ENCODE results near the gene FGF11. TPM values are rescaled to one million over a fixed set of nuclear protein-coding genes. Genes with fewer than 3 reads are reported as not detected.

Gene FGF11
- total and polyA plus RNA-seq, 2 of the 13 experiments (the other 11 are each of a cell fraction or from before 2014, with no cell fraction given), result 0.20 to 7.6 TPM

DNA sequence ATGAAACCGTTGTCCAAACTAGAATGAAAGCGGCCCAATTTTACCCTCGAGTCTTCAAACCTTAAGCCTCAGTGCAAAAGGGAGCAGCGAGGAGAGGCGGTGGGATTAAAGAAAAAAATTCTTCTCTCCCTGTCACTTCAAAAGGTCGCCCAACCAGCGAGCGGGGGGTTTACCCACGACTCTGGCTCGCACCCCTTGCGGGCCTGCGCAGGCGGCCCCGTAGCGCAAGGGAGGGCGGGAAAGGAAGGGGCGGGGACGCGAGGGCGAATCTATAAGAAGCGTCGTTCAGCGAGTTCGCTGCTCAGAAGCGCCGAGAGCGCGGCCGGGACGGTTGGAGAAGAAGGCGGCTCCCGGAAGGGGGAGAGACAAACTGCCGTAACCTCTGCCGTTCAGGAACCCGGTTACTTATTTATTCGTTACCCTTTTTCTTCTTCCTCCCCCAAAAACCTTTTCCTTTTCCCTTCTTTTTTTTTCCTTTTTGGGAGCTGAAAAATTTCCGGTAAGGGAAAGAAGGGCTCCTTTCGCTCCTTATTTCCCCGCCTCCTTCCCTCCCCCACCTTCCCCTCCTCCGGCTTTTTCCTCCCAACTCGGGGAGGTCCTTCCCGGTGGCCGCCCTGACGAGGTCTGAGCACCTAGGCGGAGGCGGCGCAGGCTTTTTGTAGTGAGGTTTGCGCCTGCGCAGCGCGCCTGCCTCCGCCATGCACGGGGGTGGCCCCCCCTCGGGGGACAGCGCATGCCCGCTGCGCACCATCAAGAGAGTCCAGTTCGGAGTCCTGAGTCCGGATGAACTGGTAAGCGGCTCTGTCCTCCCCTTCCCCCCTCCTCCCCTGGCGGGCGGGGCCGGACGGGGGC lies 45.0 kb downstream of the FGF11 start, which contains the start of gene POLR2A (continued):
- TF ChIP-seq ATRX (CRISPR knock-in tag; IDR thresholded peaks at IDR 0.05; ENCODE audit: borderline replicate concordance) (no peak), ZMYM3 (CRISPR knock-in tag; IDR thresholded peaks at IDR 0.05) (peak; percentile 29; the same call in 1 of the 2 replicates), ATF7 (IDR thresholded peaks at IDR 0.05) (peak; percentile 55), ATF7 (CRISPR knock-in tag; IDR thresholded peaks at IDR 0.05) (no peak), TEAD2 (CRISPR knock-in tag; IDR thresholded peaks at IDR 0.05) (no peak), ESRRA (CRISPR knock-in tag; IDR thresholded peaks at IDR 0.05; ENCODE audit: low read depth) (no peak; the same call in 1 of the 2 replicates), SRSF4 (IDR thresholded peaks at IDR 0.05; ENCODE audit: low read depth, low read length, poor library complexity, severe bottlenecking) (no peak), ISL2 (CRISPR knock-in tag; IDR thresholded peaks at IDR 0.05) (peak; percentile 49), ZFY (CRISPR knock-in tag; IDR thresholded peaks at IDR 0.05) (peak; percentile 56; the same call in 1 of the 2 replicates), NFE2 (CRISPR knock-in tag; IDR thresholded peaks at IDR 0.05) (0 out of 2 replicates have a peak, but pooled peaks have one; percentile 39), ZBTB1 (CRISPR knock-in tag; IDR thresholded peaks at IDR 0.05; ENCODE audit: borderline replicate concordance) (no peak; the same call in 1 of the 2 replicates), HNRNPLL (IDR thresholded peaks at IDR 0.05; ENCODE audit: low read depth, low read length, poor library complexity, severe bottlenecking) (peak; percentile 93), ZNF781 (CRISPR knock-in tag; IDR thresholded peaks at IDR 0.05; ENCODE audit: borderline replicate concordance, not compliant biosample characterization) (peak; percentile 76), SNAPC2 (CRISPR knock-in tag; IDR thresholded peaks at IDR 0.05) (no peak), KMT2A (CRISPR knock-in tag; IDR thresholded peaks at IDR 0.05) (peak; percentile 81; the same call in 1 of the 2 replicates), RAD51 (IDR thresholded peaks at IDR 0.05; ENCODE audit: borderline replicate concordance) (no peak), ZNF30 (CRISPR knock-in tag; IDR thresholded peaks at IDR 0.05) (no peak), SIN3A (IDR thresholded peaks at IDR 0.05; ENCODE audit: borderline replicate concordance, low read depth, low read length) (peak; percentile 90; the same call in 1 of the 2 replicates), PHF20 (CRISPR knock-in tag; IDR thresholded peaks at IDR 0.05) (peak; percentile 66; the same call in 1 of the 2 replicates)
- TF ChIP-seq, protein P1, sequence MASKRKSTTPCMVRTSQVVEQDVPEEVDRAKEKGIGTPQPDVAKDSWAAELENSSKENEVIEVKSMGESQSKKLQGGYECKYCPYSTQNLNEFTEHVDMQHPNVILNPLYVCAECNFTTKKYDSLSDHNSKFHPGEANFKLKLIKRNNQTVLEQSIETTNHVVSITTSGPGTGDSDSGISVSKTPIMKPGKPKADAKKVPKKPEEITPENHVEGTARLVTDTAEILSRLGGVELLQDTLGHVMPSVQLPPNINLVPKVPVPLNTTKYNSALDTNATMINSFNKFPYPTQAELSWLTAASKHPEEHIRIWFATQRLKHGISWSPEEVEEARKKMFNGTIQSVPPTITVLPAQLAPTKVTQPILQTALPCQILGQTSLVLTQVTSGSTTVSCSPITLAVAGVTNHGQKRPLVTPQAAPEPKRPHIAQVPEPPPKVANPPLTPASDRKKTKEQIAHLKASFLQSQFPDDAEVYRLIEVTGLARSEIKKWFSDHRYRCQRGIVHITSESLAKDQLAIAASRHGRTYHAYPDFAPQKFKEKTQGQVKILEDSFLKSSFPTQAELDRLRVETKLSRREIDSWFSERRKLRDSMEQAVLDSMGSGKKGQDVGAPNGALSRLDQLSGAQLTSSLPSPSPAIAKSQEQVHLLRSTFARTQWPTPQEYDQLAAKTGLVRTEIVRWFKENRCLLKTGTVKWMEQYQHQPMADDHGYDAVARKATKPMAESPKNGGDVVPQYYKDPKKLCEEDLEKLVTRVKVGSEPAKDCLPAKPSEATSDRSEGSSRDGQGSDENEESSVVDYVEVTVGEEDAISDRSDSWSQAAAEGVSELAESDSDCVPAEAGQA (IDR thresholded peaks at IDR 0.05; ENCODE audit: low read depth), result peak; percentile 86
- TF ChIP-seq, protein P1 (CRISPR knock-in tag; IDR thresholded peaks at IDR 0.05; ENCODE audit: borderline replicate concordance), result 0 out of 2 replicates have a peak, but pooled peaks have one; percentile 77
- TF ChIP-seq, protein P2, sequence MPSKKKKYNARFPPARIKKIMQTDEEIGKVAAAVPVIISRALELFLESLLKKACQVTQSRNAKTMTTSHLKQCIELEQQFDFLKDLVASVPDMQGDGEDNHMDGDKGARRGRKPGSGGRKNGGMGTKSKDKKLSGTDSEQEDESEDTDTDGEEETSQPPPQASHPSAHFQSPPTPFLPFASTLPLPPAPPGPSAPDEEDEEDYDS (CRISPR knock-in tag; IDR thresholded peaks at IDR 0.05), result peak; percentile 99
- TF ChIP-seq, protein P3, sequence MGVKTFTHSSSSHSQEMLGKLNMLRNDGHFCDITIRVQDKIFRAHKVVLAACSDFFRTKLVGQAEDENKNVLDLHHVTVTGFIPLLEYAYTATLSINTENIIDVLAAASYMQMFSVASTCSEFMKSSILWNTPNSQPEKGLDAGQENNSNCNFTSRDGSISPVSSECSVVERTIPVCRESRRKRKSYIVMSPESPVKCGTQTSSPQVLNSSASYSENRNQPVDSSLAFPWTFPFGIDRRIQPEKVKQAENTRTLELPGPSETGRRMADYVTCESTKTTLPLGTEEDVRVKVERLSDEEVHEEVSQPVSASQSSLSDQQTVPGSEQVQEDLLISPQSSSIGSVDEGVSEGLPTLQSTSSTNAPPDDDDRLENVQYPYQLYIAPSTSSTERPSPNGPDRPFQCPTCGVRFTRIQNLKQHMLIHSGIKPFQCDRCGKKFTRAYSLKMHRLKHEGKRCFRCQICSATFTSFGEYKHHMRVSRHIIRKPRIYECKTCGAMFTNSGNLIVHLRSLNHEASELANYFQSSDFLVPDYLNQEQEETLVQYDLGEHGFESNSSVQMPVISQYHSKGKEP (CRISPR knock-in tag; IDR thresholded peaks at IDR 0.05), result peak; percentile 65; the same call in 1 of the 2 replicates

Data from HepG2 (cell line).